ENCODE measurements around the gene COX10.

COX10 gene

DNA sequence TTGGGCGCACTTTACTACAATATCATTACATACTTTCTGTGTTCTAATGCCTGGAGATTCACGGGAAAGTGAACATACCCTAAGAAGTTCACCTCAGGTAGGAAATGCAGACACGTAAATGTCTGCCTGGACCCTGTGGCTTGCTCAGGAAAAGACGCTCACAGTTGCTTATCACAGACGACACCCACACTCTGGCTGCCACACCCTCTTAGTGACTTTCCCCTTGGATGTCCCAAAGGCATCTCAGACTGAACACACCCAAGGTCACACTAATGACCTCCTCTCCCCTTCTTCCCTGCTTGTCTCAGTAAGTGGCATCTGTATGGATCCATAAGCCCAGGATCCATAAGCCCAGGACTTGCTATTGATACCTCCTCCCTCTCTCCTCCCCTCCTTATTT is 134.8 kb downstream of the COX10 start:
- Mint-ChIP-seq H3K27me3 (ENCODE audit: low read depth, poor library complexity) (no peaks in the 10 kb centered on the region), H3K27ac (no peak overlapping the region), H3K36me3 (ENCODE audit: low read depth) (peaks cover 23% of the 10 kb centered on the region), H3K4me3 (no peak overlapping the region), H3K9me3 (no peaks in the 10 kb centered on the region), H3K4me1 (peaks cover 19% of the 10 kb centered on the region)
- no peak for DNase-seq
- TF ChIP-seq, protein P1, sequence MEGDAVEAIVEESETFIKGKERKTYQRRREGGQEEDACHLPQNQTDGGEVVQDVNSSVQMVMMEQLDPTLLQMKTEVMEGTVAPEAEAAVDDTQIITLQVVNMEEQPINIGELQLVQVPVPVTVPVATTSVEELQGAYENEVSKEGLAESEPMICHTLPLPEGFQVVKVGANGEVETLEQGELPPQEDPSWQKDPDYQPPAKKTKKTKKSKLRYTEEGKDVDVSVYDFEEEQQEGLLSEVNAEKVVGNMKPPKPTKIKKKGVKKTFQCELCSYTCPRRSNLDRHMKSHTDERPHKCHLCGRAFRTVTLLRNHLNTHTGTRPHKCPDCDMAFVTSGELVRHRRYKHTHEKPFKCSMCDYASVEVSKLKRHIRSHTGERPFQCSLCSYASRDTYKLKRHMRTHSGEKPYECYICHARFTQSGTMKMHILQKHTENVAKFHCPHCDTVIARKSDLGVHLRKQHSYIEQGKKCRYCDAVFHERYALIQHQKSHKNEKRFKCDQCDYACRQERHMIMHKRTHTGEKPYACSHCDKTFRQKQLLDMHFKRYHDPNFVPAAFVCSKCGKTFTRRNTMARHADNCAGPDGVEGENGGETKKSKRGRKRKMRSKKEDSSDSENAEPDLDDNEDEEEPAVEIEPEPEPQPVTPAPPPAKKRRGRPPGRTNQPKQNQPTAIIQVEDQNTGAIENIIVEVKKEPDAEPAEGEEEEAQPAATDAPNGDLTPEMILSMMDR (IDR thresholded peaks at IDR 0.05): no peak

DNA sequence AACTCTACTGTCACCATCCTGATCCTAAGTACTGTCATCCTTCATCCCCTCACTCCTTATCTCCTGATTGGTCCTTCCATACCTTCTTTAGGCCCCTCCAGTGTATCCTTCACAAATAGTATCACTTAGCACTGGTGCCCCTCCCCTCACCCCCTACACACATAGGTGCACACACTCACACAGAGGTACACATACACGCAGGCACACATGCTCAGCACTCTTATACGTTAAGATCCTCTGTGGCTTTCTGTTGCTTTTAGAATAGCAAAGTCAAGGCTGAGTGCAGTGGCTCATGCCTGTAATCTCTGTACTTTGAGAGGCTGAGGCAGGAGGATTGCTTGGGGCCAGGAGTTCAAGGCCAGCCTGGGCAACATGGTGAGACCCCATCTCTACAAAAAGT is 135.2 kb downstream of the COX10 start:
- H3K4me1 Mint-ChIP-seq: peaks cover 19% of the 10 kb centered on the region
- H3K4me3 Mint-ChIP-seq: no peak overlapping the region
- H3K27me3 Mint-ChIP-seq (ENCODE audit: low read depth, poor library complexity): no peaks in the 10 kb centered on the region
- TF ChIP-seq, protein P1 (IDR thresholded peaks at IDR 0.05): no peak
- no peak overlapping the region for H3K27ac Mint-ChIP-seq
- peaks cover 23% of the 10 kb centered on the region for H3K36me3 Mint-ChIP-seq (ENCODE audit: low read depth)
- no peaks in the 10 kb centered on the region for H3K9me3 Mint-ChIP-seq
- DNase-seq: no peak

DNA sequence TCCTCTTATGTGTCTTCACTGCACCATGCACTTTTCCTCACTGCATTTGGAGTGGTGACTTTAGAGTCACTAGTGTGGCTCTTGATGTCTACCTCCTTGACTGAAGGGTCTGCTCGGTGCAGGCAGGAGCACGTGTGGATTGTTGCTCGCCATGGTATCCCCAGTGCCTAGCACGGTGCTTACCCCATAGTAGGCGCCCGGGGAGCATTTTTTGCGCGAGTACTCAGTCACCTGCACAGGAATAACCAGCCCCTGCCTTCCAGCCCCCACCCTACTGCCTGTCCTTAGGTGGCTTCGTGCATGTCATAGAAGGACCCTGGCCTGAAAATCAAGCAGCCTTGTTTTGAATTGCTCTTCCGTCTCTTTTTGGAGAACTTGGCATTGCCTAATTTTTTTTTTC is 136.1 kb downstream of the COX10 start:
- TF ChIP-seq, protein P1 (IDR thresholded peaks at IDR 0.05): no peak

DNA sequence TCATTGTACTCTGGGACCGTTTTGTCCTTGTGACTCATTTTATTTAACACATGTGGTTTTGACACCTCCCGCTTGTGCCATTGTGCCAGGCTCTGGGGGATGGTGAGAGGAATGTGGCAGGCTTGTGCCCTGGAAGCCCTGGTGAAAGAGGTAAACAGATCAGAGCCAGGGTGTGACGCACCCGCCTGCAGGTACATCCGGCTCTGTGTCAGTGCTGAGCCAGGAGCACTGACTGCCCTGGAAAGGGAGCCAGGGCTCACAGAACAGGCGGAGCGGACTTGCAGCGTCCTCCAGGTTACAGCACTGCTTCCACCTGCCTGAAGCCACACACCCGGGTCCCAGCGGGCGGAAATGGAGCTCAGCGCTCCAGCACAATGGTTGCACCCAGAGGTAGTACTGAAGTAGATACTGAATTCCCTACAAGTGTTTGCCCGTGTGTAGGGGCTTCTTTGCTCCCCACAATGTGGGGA is 136.7 kb downstream of the COX10 start:
- Mint-ChIP-seq H3K9me3 (peaks cover 5% of the 10 kb centered on the region), H3K27me3 (ENCODE audit: low read depth, poor library complexity) (no peaks in the 10 kb centered on the region), H3K36me3 (ENCODE audit: low read depth) (peaks cover 34% of the 10 kb centered on the region)

More for the DNA sequence above, 136.1 kb downstream of the COX10 start:
- Mint-ChIP-seq H3K4me3 (no peak overlapping the region), H3K9me3 (no peaks in the 10 kb centered on the region), H3K36me3 (ENCODE audit: low read depth) (peaks cover 28% of the 10 kb centered on the region), H3K27me3 (ENCODE audit: low read depth, poor library complexity) (no peaks in the 10 kb centered on the region), H3K27ac (no peak overlapping the region), H3K4me1 (peaks cover 18% of the 10 kb centered on the region)
- no peak for DNase-seq

DNA sequence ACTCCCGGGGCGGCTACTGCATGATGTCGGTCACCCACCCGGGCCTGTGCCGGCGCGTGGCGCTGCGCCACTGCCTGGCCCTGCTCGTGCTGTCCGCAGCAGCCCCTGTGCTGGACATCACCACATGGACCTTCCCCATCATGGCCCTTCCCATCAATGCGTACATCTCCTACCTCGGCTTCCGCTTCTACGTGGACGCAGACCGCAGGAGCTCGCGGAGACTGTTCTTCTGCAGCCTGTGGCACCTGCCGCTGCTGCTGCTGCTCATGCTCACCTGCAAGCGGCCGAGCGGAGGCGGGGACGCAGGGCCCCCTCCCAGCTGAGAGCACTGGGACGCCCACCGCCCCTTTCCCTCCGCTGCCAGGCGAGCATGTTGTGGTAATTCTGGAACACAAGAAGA is 137.6 kb downstream of the COX10 start:
- Mint-ChIP-seq H3K27me3 (ENCODE audit: low read depth, poor library complexity) (no peaks in the 10 kb centered on the region), H3K4me1 (peaks cover 3% of the 10 kb centered on the region), H3K36me3 (ENCODE audit: low read depth) (peaks cover 43% of the 10 kb centered on the region), H3K9me3 (peaks cover 14% of the 10 kb centered on the region), H3K27ac (no peak overlapping the region), H3K4me3 (no peak overlapping the region)
- TF ChIP-seq, protein P1 (IDR thresholded peaks at IDR 0.05): no peak
- no peak for DNase-seq

More for the DNA sequence above, 136.7 kb downstream of the COX10 start:
- no peak for DNase-seq
- TF ChIP-seq, protein P1 (IDR thresholded peaks at IDR 0.05): no peak
- no peak overlapping the region for H3K27ac Mint-ChIP-seq
- H3K4me1 Mint-ChIP-seq: peaks cover 12% of the 10 kb centered on the region
- no peak overlapping the region for H3K4me3 Mint-ChIP-seq

DNA sequence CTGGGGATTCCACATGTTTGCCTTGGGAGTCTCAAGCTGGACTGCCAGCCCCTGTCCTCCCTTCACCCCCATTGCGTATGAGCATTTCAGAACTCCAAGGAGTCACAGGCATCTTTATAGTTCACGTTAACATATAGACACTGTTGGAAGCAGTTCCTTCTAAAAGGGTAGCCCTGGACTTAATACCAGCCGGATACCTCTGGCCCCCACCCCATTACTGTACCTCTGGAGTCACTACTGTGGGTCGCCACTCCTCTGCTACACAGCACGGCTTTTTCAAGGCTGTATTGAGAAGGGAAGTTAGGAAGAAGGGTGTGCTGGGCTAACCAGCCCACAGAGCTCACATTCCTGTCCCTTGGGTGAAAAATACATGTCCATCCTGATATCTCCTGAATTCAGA is 138.5 kb downstream of the COX10 start:
- Mint-ChIP-seq H3K4me3 (no peak overlapping the region), H3K36me3 (ENCODE audit: low read depth) (peaks cover 52% of the 10 kb centered on the region), H3K9me3 (peaks cover 22% of the 10 kb centered on the region), H3K27ac (no peak overlapping the region), H3K4me1 (no peaks in the 10 kb centered on the region), H3K27me3 (ENCODE audit: low read depth, poor library complexity) (no peaks in the 10 kb centered on the region)
- DNase-seq: no peak
- TF ChIP-seq, protein P1 (IDR thresholded peaks at IDR 0.05): no peak

All from nephron progenitor cell (in vitro differentiated cells).